Endothelial cell of umbilical vein (primary cell): ENCODE data around the gene GPR137B.

ENCODE experiments used
- CTCF ChIP-seq, 2 donors: IDR thresholded peaks; 1 replicate in 1 of 2; 2 replicates in 1 of 2; pipeline ENCODE4 v1.5.1; 2011; ENCODE audit warnings: low read length in 2 of 2, mild to moderate bottlenecking in 2 of 2, moderate library complexity in 2 of 2, control low read depth in 1 of 2, inconsistent platforms in 1 of 2, low read depth in 1 of 2; ENCODE audit not compliant: insufficient read depth in 1 of 2; ENCODE audit errors: extremely low read depth in 1 of 2
- EZH2 ChIP-seq: IDR thresholded peaks from 2 replicates; pipeline ENCODE4 v1.6.1; 2012; ENCODE audit warnings: borderline replicate concordance, low read depth, mild to moderate bottlenecking, moderate library complexity, low read length, inconsistent platforms; ENCODE audit not compliant: severe bottlenecking
- FOS ChIP-seq: IDR thresholded peaks from 2 replicates; pipeline ENCODE4 v1.6.1; 2011; ENCODE audit warnings: mild to moderate bottlenecking, low read length, moderate library complexity, borderline replicate concordance; ENCODE audit not compliant: insufficient read depth
- GATA2 ChIP-seq: IDR thresholded peaks from 2 replicates; pipeline ENCODE4 v1.7.0; 2011; ENCODE audit warnings: low read depth, mild to moderate bottlenecking, moderate library complexity, mixed read lengths, low read length; ENCODE audit not compliant: insufficient read length, insufficient read depth
- JUN ChIP-seq: IDR thresholded peaks from 2 replicates; pipeline ENCODE4 v1.6.1; 2011; ENCODE audit warnings: borderline replicate concordance, low read depth; ENCODE audit not compliant: insufficient read length, insufficient read depth
- MAX ChIP-seq: IDR thresholded peaks from 2 replicates; pipeline ENCODE4 v1.6.1; 2011; ENCODE audit not compliant: insufficient read depth, insufficient read length
- MYC ChIP-seq: IDR thresholded peaks from one replicate; pipeline ENCODE4 v1.6.1; 2011; ENCODE audit warnings: mild to moderate bottlenecking, low read depth, low read length
- POLR2A ChIP-seq: IDR thresholded peaks from 2 replicates; pipeline ENCODE4 v1.6.1; 2012; ENCODE audit warnings: low read depth, mild to moderate bottlenecking, control low read depth, low read length
- POLR2AphosphoS5 ChIP-seq: IDR thresholded peaks from 2 replicates; pipeline ENCODE4 v1.6.1; 2012; ENCODE audit warnings: low read depth, mild to moderate bottlenecking, control low read depth, low read length, moderate library complexity; ENCODE audit not compliant: insufficient read depth

- TF ChIP-seq CTCF (IDR thresholded peaks at IDR 0.05; ENCODE audit: extremely low read depth in 1 of 2, insufficient read depth in 1 of 2, low read depth in 1 of 2, low read length in 2 of 2) = no peak
- TF ChIP-seq FOS = no peak
- no peak for TF ChIP-seq POLR2A
- TF ChIP-seq POLR2AphosphoS5 = no peak
- no peak for TF ChIP-seq MAX
- no peak for TF ChIP-seq EZH2
- TF ChIP-seq JUN = no peak
- TF ChIP-seq GATA2 = no peak
- TF ChIP-seq MYC = no peak
Measured at GRCh38 chr1:236123563-236123962, 18.8 kb upstream of the GPR137B start.
